GM12874 (cell line): ENCODE data around the gene BANF2.

ENCODE experiments used
- TF ChIP-seq, protein P1 (sequence below): IDR thresholded peaks from 2 replicates; pipeline ENCODE4 v1.5.1; 2011; ENCODE audit warnings: low read depth, mild to moderate bottlenecking, control low read depth, low read length, moderate library complexity; ENCODE audit not compliant: insufficient read depth

Gene BANF2

GRCh38 chr20:17732907-17733521 is 33.2 kb downstream of the BANF2 start:
- TF ChIP-seq, protein P1, sequence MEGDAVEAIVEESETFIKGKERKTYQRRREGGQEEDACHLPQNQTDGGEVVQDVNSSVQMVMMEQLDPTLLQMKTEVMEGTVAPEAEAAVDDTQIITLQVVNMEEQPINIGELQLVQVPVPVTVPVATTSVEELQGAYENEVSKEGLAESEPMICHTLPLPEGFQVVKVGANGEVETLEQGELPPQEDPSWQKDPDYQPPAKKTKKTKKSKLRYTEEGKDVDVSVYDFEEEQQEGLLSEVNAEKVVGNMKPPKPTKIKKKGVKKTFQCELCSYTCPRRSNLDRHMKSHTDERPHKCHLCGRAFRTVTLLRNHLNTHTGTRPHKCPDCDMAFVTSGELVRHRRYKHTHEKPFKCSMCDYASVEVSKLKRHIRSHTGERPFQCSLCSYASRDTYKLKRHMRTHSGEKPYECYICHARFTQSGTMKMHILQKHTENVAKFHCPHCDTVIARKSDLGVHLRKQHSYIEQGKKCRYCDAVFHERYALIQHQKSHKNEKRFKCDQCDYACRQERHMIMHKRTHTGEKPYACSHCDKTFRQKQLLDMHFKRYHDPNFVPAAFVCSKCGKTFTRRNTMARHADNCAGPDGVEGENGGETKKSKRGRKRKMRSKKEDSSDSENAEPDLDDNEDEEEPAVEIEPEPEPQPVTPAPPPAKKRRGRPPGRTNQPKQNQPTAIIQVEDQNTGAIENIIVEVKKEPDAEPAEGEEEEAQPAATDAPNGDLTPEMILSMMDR: no peak

DNA sequence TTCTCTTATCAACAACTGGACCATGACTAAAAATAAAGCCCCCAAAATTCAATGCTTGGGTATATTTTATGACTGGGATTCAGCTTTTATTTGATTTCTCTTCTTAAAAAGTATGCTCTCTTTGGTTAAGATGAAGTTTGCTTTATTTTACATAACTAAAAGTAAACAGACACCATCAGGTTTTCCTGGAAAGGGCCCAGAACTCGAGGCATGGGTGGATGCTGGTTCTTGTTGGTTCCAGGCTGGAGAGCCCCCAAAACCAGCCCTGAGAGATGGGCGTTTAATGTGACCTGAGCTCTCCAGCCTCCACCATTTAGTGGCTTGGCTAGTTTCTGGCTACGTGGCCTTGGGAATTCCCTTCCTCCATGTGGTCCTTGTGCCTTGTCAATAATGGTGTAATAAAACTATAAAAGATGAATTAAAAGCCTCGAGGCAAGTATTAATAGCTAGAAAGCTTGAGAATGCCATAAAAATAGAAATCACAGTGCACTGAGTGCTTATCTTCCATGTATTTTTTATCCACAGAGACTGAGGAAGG is 34.1 kb downstream of the BANF2 start:
- TF ChIP-seq, protein P1: no peak

- TF ChIP-seq, protein P1: no peak
Measured at GRCh38 chr20:17734374-17734773, 34.6 kb downstream of the BANF2 start.

GRCh38 chr20:17735206-17735804 is 35.5 kb downstream of the BANF2 start:
- TF ChIP-seq, protein P1: no peak

DNA sequence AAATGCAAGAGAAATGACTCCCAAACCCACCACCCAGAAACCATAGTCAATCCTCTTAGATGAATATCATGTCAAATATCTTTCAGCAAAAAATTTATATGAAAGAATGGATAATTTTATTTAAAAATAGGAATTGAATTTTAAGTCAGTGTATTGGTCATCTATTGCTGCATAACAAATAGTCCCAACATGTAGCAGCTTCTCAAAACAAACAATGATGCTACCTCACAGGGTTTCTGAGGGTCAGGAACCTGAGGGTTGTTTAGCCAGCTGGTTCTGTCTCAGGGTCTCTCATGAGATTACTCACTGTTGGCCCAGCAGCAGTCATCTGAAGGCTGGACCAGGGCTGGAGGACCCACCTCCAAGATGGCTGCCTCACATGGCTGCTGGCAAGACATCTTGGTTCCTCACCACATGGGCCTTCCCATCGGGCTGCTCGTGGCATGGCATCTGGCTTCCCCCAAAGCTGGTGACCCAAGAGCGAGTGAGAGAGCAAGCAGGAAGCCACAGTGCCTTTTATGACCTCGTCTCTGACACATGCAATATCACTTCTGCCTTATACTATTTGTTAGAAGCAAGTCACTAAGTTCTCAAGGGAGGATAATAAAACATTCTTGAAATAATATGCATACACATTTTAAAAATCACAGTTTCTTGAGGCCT is 36.3 kb downstream of the BANF2 start:
- TF ChIP-seq, protein P1: no peak

DNA sequence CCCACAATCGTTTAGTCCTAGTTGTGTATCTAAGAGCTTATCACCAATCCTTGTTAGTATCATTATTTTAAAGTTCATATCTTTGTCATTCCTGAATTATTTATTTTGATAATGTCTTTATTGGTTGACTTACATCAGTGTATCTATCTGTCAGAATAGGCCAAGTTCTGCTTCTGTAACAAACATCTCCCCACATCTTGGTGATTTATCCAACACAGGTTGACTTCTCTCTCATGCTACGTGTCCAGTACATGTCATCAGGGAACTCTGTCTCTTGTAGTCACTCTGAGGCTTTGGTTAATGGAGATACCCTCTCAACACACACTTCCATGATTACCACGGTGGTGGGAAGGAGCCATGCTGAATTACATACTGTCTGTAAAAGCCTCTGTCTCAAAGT is 38.4 kb downstream of the BANF2 start:
- TF ChIP-seq, protein P1: no peak

GRCh38 chr20:17741220-17741619 is 41.5 kb downstream of the BANF2 start:
- TF ChIP-seq, protein P1: no peak
